ENCODE data around the gene TOM1L2.

TOM1L2 gene

DNA sequence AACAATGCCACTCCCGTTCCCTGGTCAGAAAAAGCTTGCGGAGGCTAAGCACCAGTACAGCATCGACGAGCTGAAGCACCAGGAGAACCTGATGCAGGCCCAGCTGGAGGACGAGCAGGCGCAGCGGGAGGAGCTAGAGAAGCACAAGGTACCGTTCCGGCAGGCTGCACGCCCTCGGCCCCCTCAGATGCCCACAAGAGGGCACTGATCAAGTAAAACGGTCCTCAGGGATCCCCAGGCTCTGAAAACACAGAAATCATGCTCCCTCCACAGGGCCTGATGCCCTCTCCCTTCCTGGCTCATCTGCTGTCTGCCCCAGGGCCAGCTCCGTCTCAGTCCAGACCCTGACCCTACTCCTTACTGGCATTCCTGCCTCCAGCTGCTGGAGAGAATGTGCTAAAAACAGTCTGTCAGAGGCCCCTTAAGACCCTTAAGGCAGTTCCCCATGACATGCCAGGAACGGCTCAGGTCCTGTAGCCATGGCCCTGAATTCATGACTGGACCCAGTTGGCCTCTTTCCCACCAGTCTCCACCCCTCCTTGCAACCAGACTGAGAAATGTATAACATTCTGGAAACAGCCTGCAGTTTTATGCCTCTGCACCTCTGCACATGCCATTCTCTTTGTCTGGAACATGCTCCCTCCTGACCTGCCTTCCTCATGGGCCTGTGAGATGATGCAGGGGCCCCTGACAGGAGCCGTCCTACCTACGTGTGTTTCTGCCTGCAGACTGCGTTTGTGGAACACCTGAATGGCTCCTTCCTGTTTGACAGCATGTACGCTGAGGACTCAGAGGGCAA is 22.3 kb upstream of the TOM1L2 start:
- no peak for DNase-seq (ENCODE audit: low read depth)

- DNase-seq (ENCODE audit: low read depth): no peak
These were observed 21.7 kb upstream of the TOM1L2 start for GRCh38 chr17:17993852-17994251.

GRCh38 chr17:17993366-17993765 is 21.2 kb upstream of the TOM1L2 start:
- DNase-seq (ENCODE audit: low read depth): no peak

DNA sequence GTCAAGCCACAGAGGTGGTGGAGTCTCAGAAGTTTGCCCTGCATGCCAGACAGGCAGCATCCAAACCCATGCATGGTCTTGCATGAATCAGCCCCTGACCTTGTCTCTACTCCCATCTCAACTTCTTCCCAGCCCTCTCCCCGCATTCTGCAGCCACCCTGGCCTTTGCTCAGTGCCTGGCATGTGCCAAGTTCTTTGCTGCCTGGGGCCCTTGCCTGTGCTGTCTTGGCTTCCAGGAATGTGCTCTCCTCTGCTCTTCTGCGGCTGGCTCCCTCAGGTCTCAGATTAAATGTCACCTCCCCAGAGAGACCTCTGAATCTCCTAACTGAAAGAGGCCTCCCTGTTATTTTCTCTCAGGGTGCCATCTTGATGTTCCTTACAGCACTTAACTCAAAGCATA is 18.1 kb upstream of the TOM1L2 start:
- no peak for DNase-seq (ENCODE audit: low read depth)

DNA sequence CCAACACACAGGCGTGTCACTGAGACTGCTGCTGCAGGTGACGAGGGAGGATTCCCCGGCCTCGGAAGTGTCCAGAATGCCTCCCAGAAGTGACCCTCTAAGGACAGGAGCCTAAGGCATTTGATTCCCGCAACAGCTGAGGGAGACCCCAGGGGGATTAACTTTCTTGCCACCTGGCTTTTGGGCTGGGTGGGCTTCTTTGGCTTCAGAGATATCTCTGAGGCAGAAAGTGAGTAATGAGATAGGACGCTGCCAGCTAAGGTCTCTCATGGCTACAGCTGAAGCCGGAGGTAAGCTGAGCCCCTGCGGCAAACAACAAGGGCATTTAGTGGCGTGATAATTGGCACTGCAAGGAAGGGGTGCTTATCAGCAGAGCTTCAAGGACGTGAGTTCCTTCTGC is 17.4 kb upstream of the TOM1L2 start:
- DNase-seq (ENCODE audit: low read depth): no peak

DNA sequence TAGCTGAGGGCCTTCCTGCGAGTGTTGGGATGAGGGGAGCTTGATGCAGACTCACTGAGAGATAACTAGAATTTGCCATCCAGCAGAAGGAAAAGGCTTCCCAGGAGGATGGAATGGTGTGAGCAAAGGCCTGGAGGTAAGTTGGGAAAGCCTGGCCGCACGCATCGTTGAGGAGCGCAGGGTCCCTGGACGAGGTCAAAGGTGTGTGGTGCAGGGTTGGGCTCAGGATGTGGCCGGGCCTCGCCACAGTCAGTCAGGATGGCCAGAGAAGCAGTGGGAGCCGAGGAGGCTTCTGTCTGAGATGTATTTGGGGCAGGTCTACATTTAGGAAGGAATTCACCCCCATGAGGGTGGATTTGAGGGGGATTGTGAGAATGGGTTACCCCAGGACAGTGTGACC is 16.9 kb upstream of the TOM1L2 start:
- DNase-seq (ENCODE audit: low read depth): no peak

DNA sequence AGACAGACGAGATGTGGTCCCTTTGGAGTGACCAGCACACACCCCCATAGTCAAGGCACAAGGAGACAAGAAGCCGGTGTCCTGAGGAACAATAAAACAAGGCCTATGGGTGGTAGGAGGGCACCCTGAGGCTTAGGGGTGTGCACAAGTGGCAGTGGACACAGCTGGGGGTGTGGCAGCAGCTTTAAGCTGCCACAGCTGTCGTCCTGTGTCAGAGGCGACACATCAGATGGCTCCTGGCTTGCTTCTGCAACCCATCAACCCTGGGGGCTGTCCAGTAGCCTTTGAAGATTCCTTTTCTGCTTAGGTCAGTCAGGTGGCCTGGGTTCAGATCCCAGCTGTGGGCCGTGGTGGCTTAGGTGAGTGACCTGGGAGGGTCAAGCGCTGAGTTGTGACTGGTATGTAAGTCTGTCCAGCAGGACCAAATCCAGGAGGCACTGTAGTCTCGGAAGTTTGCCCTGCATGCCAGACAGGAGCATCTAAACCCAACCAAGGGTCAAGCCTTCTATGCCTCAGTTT is 16.3 kb upstream of the TOM1L2 start:
- no peak for DNase-seq (ENCODE audit: low read depth)

- DNase-seq (ENCODE audit: low read depth): no peak
These were observed 15.7 kb upstream of the TOM1L2 start for GRCh38 chr17:17987901-17988300.

DNA sequence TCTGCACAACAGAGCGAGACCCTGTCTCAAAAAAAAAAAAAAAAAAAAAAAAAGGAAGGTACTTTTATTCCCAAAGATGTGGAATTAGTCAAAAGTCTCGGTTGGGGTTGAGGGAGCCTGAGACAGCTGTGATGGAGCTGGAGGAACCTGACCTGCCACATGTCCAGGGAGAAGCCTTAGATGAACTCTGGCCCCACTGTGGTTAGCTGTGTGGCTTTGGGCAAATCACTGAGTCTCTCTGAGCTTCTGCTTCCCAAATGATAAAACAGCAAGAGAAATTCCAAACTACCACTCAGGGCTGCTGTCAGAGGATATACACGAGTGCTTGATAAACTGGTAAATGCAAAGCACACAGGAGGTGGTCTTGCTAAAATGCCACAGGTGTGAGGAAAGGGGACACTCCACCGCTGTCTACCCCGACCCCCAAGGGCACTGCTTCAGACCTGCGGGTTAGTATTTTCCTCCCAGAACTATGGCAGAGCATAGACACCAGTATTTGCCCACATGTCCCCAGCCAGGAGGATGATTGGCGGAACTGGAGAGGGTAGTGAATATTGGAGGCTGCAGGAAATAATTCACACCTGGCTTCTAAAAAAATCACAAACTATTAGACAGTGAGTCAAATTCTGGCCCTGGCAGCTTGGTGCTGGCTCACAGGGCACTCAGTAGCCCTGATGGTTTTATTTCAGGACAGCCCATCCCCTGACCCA is 15.1 kb upstream of the TOM1L2 start:
- no peak for DNase-seq (ENCODE audit: low read depth)

DNA sequence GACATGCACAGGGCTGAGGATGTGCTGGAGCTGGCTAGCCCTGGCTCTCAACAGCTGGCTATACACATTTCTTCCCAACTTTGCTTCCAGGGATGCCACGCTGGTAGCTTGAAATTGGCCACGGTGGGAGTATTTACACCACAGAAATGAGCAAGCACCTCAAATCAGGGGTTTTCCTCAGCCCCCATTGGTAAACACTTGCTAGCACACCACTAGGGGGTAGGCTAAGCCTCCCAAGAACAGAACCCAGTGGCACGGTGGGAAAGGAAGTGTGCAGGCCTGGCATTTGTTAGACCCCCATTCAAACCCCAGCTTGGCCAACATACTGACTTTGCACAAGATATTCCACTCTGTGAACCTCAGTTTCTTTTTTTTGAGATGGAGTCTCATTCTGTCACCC is 13.4 kb upstream of the TOM1L2 start:
- DNase-seq (ENCODE audit: low read depth): no peak

GRCh38 chr17:17985153-17985552 is 13.0 kb upstream of the TOM1L2 start:
- no peak for DNase-seq (ENCODE audit: low read depth)

DNA sequence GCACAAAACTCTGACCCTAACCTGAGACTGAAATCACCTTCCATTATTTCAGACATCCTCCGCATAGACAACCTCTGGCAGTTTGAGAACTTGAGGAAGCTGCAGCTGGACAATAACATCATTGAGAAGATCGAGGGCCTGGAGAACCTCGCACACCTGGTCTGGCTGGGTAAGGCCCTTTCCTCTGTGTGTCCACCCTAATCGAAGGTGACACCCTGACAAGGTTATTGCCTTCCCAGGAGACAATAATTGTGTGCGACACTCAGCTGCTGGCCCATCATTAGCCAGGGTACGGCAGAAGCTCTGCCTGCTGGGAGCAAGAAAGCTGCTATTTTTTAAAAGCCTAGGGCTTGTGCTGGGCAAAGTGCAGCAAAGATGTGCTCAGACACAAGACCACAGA is 11.6 kb upstream of the TOM1L2 start:
- DNase-seq (ENCODE audit: low read depth): no peak

DNA sequence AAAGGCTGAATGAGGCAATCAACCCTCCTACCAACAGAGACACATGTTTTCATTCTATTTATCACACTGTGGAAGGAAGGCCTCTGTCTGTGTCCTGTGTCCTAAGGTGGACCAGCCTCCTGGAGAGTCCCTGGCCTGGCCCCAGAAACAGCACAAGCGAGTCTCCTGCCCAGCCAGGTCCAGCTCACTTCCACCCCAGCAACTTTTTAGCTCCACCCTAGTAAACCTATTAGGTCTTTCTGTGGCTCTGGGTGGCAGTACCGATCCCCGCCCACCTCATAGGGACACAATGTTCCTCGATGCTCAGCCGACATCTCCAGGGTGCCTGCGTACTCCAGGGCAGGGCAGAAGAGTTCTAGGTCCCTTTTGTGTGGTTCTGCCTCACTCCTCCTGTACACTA is 11.2 kb upstream of the TOM1L2 start:
- DNase-seq (ENCODE audit: low read depth): no peak

GRCh38 chr17:17982801-17983200 is 10.6 kb upstream of the TOM1L2 start:
- DNase-seq (ENCODE audit: low read depth): no peak

GRCh38 chr17:17981330-17981729 is 9.1 kb upstream of the TOM1L2 start:
- DNase-seq (ENCODE audit: low read depth): no peak

DNA sequence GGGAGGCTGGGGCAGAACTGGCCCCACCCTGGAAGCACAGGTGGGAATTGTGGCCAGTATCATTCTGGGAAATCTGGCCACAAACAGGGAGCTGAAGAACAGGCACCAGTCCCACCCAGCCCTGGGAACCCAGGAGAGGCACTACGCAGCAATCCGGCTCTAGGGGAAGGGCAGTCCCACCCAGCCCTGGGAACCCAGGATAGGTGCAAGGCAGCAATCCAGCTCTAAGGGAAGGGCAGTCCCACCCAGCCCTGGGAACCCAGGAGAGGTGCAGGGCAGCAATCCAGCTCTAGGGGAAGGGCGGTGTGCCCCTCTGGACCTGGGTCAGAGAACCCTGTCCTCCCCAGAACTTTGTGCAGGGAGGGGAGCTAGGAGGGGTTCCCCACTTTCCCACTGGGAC is 7.6 kb upstream of the TOM1L2 start:
- DNase-seq (ENCODE audit: low read depth): no peak

DNA sequence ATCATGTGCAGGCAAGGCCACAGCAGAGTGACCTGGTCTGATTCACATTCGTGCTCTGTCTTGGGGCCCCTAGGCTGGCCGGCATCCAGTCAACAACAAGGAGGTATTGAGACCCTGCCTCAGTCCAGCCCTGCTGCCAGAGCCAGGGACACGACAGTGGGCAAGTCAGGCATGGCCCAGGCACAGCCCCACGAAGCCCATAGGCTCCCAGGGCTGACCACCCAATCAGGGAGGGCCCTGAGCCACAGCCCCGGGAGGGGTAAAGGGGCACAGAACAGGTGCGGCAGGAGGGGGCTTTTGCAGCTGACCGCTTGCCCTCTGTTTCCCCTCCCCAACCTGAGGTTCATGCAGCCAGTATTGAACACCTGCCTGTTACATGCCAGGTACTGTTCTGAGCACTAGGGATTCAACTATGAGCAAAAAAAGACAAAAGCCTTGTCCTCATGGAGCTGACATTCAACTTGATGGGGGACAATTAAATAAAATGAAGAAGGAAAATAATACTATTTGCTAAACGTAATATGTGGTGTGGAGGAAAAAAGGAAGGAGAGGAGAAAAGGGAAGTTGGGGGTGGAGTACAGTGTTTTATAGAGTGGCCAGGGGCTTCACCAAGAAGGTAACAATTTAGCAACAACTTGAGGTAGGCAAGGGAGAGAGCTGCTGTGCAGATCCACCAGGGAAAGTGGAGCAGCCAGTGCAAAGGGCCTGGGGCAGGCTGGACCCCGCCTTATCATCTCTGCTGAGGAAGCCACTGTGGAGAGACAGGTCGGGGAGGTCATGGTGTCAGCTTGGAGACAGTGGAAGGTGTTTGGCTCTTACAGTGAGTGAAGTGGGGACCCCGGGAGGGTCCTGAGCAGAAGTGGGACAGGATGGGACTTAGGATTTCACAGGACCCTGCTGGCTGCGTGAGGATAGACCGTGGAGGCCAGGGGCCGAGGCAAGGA is 6.6 kb upstream of the TOM1L2 start:
- DNase-seq (ENCODE audit: low read depth): no peak

DNA sequence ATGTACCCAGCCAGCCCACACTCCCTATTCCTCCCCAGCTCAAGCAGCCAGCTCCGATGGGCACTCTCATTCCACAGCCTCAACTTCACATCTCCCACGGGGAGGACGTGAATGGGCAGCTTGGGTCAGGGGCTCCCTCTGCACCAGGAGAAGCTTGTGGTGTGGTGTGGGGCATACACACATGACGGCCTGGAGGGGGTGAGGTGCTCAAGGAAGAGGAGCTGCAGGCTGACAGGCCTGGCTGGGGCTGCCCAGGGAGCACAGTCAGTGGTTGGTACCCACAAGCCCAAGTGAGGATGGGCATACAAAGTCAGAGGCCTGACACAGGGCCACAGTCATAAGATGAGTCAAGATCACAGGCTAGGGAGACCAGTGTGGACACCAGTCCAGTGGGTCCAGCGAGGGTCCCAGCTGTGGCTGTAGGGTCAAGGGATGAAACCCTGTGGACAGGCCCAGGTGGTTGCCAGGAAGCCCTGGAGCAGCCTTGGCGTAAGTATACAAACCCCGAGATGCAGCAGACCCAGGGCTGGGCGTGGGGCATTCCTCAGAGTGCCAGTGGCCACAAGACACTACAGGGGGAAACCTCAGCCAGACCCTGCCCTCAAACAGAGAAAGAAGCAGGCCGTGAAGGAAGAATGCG is 4.9 kb upstream of the TOM1L2 start:
- no peak for DNase-seq (ENCODE audit: low read depth)

GRCh38 chr17:17975436-17975835 is 3.2 kb upstream of the TOM1L2 start:
- no peak for DNase-seq (ENCODE audit: low read depth)

GRCh38 chr17:17972952-17973254 is 703 bp upstream of the TOM1L2 start:
- DNase-seq (ENCODE audit: low read depth): no peak

- no peak for DNase-seq (ENCODE audit: low read depth)
These were observed 622 bp downstream of the TOM1L2 start for GRCh38 chr17:17971431-17972125.

All from stimulated activated CD4-positive, alpha-beta T cell treated with anti-CD3 and anti-CD28 coated beads, Interleukin-2, amount 100 ng/mL, for 4 hours (primary cell).